OCI-LY1 (cell line): ENCODE data around the gene PLA2G3.

Source experiments
- EZH2 ChIP-seq: fragments of 200-600 bp; sonication (generic), shearing (Covaris generic); IDR thresholded peaks from 2 replicates; pipeline ENCODE4 v1.8.0; 2017; ENCODE audit warnings: borderline replicate concordance, mixed run types, mild to moderate bottlenecking, antibody characterized with exemption, low read length, moderate library complexity, mixed read lengths
- TF ChIP-seq, protein P1 (sequence below): fragments of 200-600 bp; sonication (generic), shearing (Covaris generic); IDR thresholded peaks from 2 replicates; pipeline ENCODE4 v1.5.1; 2017; ENCODE audit warnings: mild to moderate bottlenecking, antibody characterized with exemption, low read length, moderate library complexity, mixed read lengths

DNA sequence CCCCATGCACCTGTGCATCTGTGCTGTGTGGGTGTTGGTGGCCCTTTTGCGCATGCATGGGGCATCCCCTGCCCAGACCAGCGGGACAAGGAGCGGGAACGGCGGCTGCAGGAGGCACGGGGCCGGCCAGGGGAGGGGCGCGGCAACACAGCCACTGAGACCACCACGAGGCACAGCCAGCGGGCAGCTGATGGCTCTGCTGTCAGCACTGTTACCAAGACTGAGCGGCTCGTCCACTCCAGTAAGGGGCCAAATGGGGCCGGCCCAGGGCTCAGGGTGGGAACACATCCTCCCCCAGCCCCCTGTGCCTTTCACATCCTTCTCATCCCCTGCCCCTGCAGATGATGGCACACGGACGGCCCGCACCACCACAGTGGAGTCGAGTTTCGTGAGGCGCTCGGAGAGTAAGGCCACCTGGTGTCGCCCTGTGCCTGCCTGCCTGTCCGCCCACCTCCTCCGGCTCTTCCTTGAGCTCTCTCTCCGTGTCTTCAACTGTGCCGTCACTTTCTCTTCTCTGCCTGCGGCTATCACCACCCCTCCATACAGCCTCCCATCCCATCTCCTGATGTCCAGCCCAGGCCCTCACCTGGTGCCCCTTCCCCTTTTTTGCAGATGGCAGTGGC, 43.5 kb downstream of the PLA2G3 start:
- TF ChIP-seq, protein P1, sequence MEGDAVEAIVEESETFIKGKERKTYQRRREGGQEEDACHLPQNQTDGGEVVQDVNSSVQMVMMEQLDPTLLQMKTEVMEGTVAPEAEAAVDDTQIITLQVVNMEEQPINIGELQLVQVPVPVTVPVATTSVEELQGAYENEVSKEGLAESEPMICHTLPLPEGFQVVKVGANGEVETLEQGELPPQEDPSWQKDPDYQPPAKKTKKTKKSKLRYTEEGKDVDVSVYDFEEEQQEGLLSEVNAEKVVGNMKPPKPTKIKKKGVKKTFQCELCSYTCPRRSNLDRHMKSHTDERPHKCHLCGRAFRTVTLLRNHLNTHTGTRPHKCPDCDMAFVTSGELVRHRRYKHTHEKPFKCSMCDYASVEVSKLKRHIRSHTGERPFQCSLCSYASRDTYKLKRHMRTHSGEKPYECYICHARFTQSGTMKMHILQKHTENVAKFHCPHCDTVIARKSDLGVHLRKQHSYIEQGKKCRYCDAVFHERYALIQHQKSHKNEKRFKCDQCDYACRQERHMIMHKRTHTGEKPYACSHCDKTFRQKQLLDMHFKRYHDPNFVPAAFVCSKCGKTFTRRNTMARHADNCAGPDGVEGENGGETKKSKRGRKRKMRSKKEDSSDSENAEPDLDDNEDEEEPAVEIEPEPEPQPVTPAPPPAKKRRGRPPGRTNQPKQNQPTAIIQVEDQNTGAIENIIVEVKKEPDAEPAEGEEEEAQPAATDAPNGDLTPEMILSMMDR, result no peak
- no peak for TF ChIP-seq EZH2
